Ureter (tissue), 1 donor: ENCODE results near the gene ADGRV1. TPM values are rescaled to one million over a fixed set of nuclear protein-coding genes. Genes with fewer than 3 reads are reported as not detected.
"Not testable (repeated sequence)": the region's sequence is repeated elsewhere in the genome, so short reads cannot be mapped to it uniquely, and the experiment has no call there.

Experiments used
- DNase-seq: peaks from one replicate; pipeline ENCODE4 v3.0.0-alpha.2; 2020; ENCODE audit warnings: low spot score
- total RNA-seq: library from RNA; stranded (reverse); gene quantifications from one replicate; pipeline ENCODE4 v1.2.4, GENCODE V29; 2023
- donor health status: DM: yes; HTN: yes; CAD: no.

The ADGRV1 gene
- total RNA-seq, 1 donor from 2014 or later: 4.7 TPM

DNA sequence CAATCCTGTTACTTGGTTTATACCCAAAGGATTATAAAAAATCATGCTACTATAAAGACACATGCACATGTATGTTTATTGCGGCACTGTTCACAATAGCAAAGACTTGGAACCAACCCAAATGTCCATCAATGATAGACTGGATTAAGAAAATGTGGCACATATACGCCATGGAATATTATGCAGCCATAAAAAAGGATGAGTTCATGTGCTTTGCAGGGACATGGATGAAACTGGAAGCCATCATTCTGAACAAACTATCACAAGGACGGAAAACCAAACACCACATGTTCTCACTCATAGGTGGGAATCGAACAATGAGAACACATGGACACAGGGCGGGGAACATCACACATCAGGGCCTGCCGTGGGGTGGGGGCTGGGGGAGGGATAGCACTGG, 34.5 kb downstream of the ADGRV1 start:
- DNase-seq: not testable (repeated sequence)

DNA sequence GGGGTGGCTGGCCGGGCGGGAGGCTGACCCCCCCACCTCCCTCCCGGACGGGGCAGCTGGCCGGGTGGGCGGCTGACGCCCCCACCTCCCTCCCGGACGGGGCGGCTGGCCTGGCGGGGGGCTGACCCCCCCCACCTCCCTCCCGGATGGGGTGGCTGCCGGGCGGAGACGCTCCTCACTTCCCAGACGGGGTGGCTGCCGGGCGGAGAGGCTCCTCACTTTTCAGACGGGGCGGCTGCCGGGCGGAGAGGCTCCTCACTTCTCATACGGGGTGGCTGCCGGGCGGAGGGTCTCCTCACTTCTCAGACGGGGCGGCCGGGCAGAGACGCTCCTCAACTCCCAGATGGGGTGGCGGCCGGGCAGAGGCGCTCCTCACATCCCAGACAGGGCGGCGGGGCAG, 37.2 kb downstream of the ADGRV1 start:
- not testable (repeated sequence) for DNase-seq

DNA sequence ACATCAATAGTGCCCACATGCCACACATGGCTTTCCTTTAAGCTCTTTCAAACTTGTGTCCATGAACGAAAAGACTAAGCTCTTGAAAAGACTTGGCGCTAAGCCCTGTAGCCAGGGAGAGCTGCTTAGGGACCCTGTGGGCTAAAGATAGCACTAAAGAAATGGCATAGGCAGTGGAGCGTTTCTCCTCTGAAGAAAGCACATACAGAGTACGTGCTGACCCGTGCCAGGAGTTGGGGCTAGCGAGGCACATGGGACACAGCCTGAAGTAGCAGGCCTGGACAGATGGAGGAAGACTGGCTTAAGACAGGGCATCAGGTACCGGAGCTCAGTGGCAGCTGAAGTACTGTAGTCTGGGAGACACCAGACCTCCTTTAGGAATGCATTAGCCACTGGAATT, 39.7 kb downstream of the ADGRV1 start:
- DNase-seq: no peak

DNA sequence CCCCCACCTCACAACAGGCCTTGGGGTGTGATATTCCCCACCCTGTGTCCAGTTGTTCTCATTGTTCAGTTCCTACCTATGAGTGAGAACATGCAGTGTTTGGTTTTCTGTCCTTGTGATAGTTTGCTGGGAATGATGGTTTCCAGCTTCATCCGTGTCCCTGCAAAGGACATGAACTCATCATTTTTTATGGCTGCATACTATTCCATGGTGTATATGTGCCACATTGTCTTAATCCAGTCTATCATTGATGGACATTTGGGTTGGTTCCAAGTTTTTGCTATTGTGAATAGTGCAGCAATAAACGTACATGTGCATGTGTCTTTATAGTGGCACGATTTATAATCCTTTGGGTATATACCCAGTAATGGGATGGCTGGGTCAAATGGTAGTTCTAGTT, 41.7 kb downstream of the ADGRV1 start:
- not testable (repeated sequence) for DNase-seq

DNA sequence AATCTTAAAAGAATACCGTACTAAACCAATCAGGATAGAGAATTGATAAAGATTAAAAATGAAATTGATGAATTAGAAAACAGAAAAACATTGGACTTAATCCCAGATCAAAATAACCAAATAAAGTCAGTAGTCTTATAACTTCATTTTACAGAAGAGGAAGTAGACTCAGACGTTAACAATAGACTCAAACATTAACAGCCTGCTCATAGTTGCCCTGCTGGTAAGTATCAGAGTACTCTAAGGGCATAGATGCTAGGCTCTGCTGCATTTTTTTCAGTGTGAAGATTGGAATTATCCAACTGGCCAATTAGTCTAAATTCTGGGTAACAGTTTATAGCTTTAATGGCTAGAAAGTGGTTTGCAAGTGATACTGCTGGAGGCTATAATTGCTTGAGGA, 42.9 kb downstream of the ADGRV1 start:
- DNase-seq: no peak

DNA sequence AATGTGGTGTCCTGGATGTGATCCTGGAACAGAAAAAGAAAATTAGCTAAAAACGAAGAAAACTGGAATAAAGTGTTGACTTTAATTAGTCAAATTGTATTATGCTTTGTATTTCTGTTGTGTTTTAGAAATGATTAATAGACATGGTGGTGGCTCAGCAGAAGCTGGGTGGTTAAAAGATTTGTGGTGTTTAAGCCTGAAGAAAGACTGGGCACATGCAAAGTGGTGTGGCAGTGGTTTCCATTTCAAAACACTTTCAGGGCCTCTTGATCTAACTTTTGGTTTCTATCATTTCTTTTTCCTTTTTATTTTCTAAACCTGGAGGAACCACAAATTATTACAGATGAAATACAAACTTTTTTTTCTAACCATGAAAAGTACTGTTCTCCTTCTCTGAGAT, 44.1 kb downstream of the ADGRV1 start:
- no peak for DNase-seq

DNA sequence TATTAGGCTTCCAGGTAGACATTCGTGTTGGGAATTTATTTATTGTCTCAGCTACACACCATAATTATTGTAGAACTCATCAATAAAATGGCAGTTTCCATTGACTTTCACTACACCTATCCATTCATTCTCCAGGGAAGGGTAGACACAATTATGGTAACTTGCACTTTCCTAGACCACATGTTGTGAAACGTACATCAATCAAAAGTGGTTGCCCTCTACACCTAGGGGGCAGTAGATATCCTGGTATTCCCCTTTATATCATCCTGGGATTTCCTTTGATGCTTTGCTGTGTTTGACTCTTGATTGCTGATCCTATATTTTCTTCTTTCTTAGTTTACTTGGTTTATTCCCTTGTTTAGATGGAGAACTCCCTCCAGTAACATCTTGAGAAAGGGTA, 47.9 kb downstream of the ADGRV1 start:
- DNase-seq: no peak

DNA sequence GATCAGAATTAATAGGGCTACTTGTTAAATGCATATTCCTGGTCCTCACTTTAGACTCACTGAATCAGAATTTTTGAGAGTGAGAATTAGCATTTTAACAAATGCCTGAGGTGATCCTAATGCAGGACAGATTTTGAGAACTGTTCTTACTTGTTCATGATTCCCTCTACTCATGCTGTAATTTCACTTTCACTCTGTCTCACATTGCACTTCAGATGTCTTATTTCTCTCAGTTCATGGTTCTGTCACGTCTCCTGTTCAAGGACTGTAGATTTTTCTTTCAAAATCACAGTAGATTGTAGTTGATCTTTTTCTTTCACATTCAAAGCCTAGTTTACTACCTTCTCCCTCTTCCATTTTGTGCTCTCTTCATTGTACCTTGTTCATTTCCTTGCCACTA, 54.3 kb downstream of the ADGRV1 start:
- no peak for DNase-seq

DNA sequence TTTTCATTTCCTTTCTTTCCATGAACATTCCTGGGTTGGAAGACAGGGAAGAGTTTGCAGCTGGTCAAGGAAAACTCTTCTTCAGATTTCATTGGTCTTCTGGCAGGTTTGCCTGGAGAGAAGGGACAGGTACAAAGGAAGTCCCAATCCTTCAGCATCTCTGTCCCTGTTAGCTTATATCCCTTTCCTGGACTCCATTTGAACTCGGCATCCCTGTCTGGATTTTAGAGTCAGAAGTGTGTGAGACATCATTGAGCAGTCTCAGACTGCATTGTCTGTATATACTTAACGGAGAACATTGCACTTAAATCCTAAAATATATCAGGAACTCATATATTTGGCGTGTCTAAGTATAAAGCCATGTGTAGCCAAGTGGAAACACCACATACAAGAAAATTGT, 54.9 kb downstream of the ADGRV1 start:
- no peak for DNase-seq

DNA sequence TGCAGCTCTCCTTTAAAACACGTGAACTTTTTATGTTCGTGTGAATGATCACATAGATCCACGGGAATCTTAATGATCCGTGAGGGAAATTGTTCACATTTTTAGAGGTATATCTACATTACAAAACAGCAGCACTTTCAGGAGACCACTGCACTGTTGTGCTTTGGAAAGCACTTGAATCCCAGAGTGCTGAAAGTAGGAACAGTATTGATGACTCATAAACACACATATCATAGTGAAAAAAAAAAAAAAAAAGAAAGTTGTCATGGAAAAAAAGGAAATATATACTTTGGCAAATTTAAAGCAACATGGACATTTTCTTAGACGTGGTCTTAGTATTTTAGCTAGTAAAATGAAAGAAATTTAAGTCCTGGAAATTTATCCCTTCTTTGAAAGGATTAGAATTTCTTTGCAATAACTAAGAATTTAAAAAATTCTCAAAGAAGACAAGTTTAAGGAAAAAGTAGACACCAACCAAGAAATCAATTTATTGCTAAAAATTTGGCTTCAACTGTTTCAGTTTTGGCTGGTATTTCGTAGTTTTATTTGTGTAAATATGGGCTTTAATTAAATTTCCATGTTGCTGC, 55.4 kb downstream of the ADGRV1 start:
- DNase-seq: no peak

DNA sequence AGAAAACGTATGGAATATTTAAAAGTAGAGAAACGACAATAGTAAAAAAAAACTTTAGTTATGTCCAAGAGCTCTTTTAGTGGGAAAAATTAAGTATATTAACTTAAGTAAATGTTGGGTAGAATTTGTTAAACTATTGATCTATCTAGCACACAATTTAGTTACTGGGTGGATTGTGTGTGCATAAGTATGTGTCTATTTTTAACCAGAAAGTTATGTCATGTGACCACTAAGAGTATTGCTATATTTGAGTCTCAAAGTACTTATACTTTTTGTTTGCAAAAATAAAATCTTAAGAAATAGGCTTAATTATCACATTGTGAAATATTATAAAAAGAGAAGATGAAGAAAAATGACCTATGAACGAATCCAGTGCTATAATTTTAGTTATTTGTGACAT, 56.8 kb downstream of the ADGRV1 start:
- no peak for DNase-seq

DNA sequence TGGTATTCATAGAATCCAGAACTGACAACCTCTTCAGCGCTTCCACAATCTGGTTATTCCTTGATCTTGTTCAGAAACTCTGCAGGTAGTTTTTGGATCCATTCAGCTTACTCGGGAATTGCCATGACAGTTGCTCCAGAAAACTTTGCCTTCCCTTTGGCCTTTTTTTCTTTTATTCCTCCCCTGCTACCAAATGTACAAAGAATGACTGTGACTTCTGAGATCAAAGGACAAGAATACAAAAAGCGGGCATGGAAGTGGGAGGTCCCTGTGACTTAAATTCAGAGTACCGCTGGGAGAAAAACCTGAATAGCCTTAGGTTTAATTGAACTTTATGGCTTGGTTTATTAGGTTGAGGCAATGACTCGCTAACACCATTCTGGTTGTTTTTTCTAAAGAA, 59.5 kb downstream of the ADGRV1 start:
- DNase-seq: no peak

DNA sequence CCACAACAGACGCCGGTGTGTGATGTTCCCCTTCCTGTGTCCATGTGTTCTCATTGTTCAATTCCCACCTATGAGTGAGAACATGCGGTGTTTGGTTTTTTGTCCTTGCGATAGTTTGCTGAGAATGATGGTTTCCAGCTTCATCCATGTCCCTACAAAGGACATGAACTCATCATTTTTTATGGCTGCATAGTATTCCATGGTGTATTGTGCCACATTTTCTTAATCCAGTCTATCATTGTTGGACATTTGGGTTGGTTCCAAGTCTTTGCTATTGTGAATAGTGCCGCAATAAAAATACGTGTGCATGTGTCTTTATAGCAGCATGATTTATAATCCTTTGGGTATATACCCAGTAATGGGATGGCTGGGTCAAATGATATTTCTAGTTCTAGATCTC, 61.2 kb downstream of the ADGRV1 start:
- DNase-seq: not testable (repeated sequence)

DNA sequence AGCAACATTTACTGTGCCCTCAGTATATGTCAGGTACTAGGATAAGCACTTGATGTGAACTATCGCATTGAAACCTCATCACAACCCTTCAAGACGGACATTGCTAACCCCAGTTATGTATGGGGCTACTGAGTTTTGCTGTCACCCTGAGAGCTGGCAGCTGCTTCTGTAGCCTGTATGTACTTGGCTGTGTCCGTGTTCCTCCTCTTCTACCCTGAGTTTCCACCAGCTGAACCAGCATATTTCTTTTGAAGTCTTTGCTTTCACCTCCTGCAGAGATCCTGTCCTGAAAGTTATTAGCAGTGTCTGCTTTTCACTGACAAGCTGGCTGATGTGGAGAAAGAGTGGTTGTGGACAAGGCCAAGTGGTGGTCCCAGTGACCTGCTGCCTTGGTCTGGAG, 63.3 kb downstream of the ADGRV1 start:
- no peak for DNase-seq

DNA sequence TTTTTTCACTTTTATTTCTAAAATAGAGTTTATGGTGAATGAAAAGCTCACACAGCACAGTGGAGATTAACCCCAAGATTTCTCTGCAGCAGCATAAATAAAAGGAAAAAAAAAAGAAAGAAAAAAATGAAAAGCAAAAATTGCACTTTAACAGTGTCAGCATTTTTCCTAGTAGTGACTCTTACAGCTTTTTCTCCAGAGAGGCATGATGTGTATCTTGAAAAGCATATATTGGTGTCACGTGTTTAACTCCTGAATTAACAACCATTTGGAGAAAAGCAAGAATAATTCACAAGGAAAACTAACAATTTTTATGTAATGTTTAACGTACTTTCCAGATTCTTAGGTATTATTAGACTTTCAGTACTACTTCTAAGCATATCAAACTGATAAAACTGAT, 67.9 kb downstream of the ADGRV1 start:
- no peak for DNase-seq

DNA sequence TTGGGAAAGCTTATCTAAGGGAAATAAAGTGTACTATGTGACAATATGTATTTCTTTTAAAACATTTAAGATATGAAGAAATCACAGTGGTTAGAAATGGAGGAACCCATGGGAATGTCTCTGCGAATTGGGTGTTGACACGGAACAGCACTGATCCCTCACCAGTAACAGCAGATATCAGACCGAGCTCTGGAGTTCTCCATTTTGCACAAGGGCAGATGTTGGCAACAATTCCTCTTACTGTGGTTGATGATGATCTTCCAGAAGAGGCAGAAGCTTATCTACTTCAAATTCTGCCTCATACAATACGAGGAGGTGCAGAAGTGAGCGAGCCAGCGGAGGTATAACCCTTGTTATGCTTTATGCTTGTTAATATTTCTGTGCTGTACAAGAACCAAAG, 69.9 kb downstream of the ADGRV1 start:
- DNase-seq: no peak

DNA sequence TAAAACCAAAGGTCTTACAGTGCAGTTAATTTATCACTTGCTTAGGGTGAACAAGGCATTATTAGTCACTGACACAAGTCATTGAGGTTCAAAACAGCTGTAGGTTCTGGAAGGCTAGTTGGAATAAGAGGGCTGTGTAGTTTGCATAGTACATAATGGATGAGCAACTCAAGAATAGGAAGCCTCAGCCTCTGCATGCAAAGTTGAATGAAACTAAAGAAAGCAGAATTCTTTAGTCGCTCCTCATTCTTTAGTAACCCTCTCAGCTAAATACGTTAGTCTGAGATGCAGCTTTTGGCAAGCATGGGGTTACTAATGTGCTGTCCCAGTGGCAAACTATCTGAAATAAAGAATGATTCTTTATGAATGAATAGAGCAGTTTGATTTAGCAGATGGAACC, 74.2 kb downstream of the ADGRV1 start:
- no peak for DNase-seq

DNA sequence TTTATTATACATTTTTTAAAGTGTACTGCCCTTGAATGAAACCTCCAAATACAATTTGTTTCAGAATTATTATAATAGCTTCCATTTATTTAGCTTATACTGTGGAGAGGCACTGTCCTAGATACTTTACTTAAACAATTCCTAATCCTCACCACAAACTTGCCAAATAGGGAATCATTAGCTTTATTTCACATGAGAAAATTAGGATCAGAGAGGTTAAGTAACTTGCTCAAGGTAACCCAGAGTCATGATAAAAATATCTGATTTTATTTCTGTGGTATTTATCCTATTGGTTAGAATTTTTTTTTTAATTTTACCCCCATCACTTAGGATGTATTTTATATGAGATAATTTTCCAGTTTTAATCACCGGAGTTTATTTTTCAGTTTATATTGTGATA, 78.4 kb downstream of the ADGRV1 start:
- no peak for DNase-seq

DNA sequence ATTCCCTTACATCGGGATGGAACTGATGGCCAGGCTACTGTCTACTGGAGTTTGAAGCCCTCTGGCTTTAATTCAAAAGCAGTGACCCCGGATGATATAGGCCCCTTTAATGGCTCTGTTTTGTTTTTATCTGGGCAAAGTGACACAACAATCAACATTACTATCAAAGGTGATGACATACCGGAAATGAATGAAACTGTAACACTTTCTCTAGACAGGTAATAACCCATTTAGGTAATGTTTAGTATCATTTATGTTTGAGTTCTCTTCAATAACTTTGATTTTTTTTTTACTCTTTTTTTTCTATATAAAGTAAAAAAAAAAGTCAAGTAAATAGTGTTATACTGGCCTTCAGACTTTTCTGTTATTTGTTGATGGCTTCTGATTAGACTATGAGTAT, 79.1 kb downstream of the ADGRV1 start:
- no peak for DNase-seq

DNA sequence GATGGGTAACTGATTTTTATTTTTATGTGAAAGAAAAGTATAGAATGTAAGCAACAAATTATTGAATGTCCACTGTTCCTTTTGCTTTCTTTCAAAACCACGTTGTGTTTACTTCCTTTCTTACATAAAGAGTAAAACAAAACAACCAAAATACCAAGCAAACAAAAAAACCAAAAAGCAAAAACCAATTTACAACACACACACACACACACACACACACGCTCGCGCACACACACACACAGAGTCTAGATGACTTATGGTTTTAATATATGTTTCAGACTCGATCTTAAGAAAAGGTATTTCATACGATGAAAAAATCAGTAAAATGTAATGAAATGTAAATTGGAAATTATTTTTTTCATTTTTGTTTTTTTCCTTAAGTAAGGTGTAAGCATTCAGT, 80.3 kb downstream of the ADGRV1 start:
- no peak for DNase-seq

DNA sequence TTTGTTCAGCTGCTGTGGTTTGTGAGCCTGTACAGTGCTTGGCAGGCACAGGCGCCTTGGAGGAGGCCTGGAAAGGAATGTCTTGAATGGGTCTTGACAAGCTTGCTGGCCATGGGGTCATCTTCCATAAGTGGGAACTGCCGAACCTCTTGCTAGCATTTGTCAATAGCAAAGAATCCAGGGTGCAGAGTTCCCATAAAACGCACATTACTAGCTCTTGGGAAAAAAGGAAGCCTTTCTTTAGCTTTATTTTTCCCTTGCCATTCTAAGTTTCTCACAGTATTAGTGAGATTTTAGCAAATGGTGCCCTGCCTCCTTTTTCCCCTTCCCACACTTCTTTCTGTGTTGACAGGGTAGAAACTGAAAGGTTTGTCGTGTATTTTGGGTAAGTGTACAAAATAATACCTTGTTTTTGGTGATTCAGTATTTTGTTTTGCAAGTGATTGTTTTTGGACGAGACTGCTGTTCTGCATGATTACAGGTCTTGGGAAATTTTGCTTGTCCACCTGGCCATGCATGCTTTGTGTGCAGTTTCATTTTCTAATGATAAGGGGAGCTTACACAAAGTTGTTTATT, 82.0 kb downstream of the ADGRV1 start:
- no peak for DNase-seq

DNA sequence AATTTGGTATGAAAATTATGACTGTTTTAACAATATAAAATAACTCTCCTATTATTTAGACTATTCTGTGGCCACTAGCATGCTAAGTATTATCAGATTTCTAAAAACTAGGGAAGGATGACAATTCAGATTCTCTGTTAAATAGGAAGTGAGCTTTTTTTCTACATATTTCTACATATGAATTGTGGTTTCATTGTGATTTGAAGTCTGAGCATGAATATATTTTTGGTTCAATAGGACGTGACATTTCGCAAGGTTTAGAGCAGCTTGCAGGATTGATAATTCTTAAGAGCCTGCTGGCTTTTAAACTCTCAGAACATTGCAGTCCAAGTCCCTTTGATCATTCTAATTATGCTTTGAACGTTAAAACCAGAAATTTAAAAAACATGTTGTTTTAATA, 82.9 kb downstream of the ADGRV1 start:
- no peak for DNase-seq

DNA sequence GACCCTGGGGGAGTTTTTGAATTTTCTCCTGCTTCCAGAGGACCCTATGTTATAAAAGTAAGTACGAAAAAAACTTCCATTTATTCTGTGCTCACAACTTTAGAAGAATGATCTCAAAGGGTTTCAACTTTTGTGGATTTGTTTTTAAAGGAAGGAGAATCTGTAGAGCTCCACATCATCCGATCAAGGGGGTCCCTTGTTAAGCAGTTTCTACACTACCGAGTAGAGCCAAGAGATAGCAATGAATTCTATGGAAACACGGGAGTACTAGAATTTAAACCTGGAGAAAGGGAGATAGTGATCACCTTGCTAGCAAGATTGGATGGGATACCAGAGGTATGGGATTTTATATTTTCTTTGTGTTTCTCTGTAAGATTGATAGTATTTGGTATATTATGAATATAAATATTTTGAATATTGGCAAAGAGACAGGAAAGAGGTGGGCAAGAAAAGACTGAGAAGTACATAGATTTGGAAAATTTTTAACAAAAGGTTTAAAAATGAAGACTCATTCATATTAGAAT, 84.2 kb downstream of the ADGRV1 start:
- no peak for DNase-seq

DNA sequence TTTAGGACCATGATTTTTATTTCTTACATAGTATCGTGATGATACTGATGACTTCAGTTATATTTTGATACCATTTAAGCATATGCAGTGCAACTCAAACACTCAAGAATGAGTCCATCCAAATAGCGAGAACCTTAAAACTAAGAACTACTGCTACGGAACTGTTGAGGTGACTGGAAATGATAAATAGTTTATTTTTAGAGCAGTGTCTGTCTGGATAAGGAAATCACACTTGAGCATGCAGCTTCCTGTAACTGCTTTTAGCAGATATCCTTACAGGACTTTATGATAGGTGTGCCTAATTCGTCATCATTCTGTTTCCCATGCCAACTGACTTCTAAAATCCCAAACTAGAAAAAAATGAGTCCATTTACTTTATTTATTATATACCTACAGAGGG, 85.5 kb downstream of the ADGRV1 start:
- DNase-seq: no peak
